ENCODE measurements around the gene SCG3. TPM values are rescaled to one million over a fixed set of nuclear protein-coding genes. Genes with fewer than 3 reads are reported as not detected.

SCG3 gene
- total and polyA plus RNA-seq, 2 of the 13 experiments (the other 11 are each of a cell fraction or from before 2014, with no cell fraction given) = not detected

DNA sequence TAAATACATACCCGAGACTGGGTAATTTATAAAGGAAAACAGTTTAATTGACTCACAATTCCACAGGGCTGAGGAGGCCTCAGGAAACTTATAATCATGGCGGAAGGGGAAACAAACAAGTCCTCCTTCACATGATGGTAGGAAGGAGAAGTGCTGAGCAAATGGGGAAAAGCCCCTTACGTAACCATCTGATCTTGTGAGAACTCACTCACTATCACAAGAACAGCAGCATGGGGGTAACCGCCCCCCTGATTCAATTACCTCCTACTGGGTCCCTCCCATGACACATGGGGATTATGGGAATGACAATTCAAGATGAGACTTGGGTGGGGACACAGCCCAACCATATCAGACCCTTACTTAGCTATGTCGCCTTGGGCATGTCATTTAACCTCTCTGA is 27.7 kb downstream of the SCG3 start (continued):
- TF ChIP-seq ZNF687 (CRISPR knock-in tag; IDR thresholded peaks at IDR 0.05) = no peak

DNA sequence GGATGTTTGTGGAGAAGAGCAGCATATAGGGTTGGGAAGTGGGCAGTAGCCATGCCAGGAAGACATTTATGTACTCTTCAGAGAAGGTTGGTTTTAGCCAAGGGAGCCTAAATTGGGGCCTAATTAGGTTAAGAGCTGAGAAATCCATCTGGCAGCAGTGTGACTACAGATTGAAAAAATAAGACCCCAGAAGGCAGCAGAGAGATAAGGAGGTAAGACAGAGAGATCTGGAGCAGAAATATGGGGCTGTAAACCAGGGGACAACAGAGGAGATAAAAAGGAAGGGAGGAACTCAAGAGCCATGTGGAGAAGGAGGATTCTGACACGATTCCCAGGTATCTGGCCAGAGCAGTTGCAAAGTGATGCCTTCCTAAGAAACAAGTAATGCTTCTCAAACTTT is 32.9 kb downstream of the SCG3 start:
- no TSS peak for BruUV-seq (replicated peaks)
- Histone ChIP-seq H3K9me3 (ENCODE audit: low read length) (no peaks in the 10 kb centered on the region), H3K4me2 (ENCODE audit: low read depth, low read length) (no peak overlapping the region), H3K4me3 (replicated peaks in 1 of 3; ENCODE audit: insufficient read depth in 1 of 3, low read depth in 2 of 3, low read length in 3 of 3) (no peak overlapping the region), H4K20me1 (ENCODE audit: insufficient read depth, low read length) (no peaks in the 10 kb centered on the region), H3K79me2 (ENCODE audit: insufficient read depth, low read length) (no peaks in the 10 kb centered on the region), H2AFZ (ENCODE audit: low read length) (no peak overlapping the region), H3K27ac (ENCODE audit: extremely low read length, insufficient read depth, low read length) (no peak overlapping the region), H3K9ac (ENCODE audit: insufficient read depth, low read depth, low read length) (no peak overlapping the region), H3K27me3 (ENCODE audit: control insufficient read depth in 1 of 2, insufficient read depth in 2 of 2, low read length in 2 of 2) (no peaks in the 10 kb centered on the region), H3K4me1 (ENCODE audit: insufficient read depth, low read length) (no peaks in the 10 kb centered on the region), H3K36me3 (replicated peaks in 1 of 2; ENCODE audit: control insufficient read depth in 1 of 2, insufficient read depth in 2 of 2, low read length in 2 of 2) (no peaks in the 10 kb centered on the region)
- FAIRE-seq (no peak), DNase-seq (ENCODE audit: low spot score) (no peak), ATAC-seq (no peak)
- POLR2A ChIA-PET = no interaction called here
- CTCF ChIA-PET (ENCODE audit: low intra/inter-chr PET ratio, low total read pairs) = no interaction called here
- in situ Hi-C loops (cut with HindIII; ENCODE audit: extremely low pct_ligation_motif_present, low pct_unique_long_range_greater_than_20kb) (no loop called here), intact Hi-C loops (cut with micrococcal nuclease; ENCODE audit: unreplicated experiment) (no loop called here)
- WGBS (ENCODE audit: low lambda C conversion rate) = 0% methylated on average over 1 of the region's 1 CpG
- TF ChIP-seq RBFOX2 (IDR thresholded peaks at IDR 0.05; ENCODE audit: low read depth, low read length) = no peak
- no peak for TF ChIP-seq ZNF251 (CRISPR knock-in tag; IDR thresholded peaks at IDR 0.05)
- TF ChIP-seq FOXA3 (CRISPR knock-in tag; IDR thresholded peaks at IDR 0.05) = no peak
- no peak for TF ChIP-seq MATR3 (CRISPR knock-in tag; IDR thresholded peaks at IDR 0.05)
- TF ChIP-seq ZNF44 (CRISPR knock-in tag; IDR thresholded peaks at IDR 0.05) = no peak
- no peak for TF ChIP-seq ZMYM3 (CRISPR knock-in tag; IDR thresholded peaks at IDR 0.05)
- no peak for TF ChIP-seq ISL2 (CRISPR knock-in tag; IDR thresholded peaks at IDR 0.05)
- TF ChIP-seq EED (CRISPR knock-in tag; IDR thresholded peaks at IDR 0.05) = no peak
